Ammon's horn (tissue), 1 donor: ENCODE measurements around the gene ZNF143.
A peak's percentile ranks its signal among the peaks of the same experiment; 100 is the strongest.
"Not testable (repeated sequence)": the region's sequence is repeated elsewhere in the genome, so short reads cannot be mapped to it uniquely, and the experiment has no call there.

ENCODE experiments used
- DNase-seq: peaks from one replicate; pipeline ENCODE4 v3.0.0-alpha.2; 2016; ENCODE audit warnings: low spot score

Gene ZNF143

DNA sequence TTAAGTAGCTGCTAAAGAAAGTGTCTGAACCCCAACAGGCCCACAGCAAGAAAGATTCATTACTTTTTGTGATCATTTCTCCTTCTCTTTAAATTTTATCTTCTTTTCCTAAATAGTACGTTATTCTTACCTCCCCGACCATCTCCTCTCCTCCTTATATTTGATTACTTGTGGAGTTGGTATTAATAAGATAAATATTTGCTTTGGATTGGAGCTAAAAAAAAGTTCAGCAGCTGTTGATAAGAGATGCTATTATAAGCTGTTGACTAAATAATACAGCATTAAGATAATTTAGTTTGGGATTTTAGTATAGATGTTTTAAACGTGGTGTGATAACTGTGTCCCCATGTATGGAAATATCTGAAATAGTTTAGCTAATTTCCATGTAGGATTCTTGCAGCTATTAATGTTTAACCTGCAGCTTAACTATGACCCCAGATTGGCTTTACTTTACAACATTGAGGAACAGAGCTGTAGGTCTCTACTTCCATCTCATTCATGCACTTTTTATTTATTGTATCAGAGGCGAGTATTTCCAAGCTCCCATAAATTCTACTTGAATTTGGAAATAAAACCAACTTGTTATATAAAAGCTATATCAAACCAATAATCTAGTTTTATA is 37.8 kb downstream of the ZNF143 start:
- no peak for DNase-seq

DNA sequence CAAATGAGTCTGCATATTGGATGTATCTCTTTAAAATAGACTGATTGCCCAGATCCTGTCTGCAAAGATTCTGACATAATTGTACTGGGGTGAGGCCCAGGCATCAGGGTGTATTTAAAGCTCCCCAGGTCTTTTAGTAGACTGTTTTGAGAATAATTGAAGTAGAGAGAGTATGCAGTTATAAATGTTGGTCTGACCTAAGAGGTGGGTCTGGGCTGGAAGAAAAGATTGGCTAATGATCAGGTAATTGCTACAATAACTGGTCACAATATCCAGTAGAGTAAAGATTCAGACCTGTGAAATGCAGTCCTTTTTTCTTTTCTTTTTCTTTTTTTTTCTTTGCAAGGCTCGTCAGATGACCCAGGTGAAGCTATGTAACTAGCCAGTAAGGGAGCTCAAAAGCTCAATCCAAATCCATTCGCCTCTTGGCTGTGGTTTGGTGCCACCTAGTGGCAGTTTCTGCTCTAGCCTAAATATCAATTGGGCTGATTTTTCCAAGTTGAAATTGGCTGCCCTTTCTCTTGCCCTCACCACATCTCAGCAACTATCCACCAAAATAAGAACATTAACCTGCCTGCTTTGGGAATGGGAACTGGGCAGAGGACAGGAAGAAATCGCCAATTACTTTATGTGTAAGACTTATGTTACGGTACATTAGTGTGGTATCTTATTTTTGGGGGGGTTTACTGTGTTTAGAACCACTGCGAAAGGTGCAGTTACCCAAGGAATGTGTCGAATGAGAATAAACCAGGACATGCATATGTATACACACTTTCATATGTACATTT is 45.9 kb downstream of the ZNF143 start:
- DNase-seq: peak; percentile 82

DNA sequence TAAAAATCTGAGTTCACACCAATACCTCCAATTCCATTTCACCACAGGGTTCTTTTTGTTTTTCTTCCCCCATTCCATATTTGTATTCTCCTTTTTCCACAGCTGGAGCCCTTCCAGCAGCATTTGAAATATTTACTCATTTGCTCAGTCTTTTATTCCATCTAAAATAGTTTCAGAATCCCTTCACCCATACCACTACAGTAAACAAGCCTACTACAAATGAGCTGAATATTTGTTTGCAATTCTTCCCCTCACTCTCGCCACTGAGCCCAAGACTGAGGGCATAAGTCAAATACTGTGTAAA is 46.4 kb downstream of the ZNF143 start:
- DNase-seq: no peak

DNA sequence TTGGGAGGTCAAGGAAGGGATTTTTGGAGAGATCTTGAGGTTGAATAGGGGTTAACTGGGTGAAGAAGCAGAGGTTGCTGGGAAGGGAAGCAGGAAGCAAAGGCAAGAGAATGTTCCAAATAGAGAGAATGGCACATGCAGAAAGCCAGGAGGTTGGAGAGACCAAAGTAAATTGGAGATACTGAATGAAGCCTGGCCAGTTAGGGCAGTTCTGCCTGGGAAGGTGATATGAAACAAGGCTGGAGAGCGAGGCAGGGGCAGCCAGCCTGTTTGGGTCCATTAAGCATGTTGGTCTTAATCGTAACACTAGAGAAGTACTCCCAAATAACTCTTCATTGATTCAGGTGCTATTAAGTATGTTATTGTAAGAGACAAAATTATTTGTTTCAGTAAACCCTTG is 48.2 kb downstream of the ZNF143 start:
- no peak for DNase-seq

DNA sequence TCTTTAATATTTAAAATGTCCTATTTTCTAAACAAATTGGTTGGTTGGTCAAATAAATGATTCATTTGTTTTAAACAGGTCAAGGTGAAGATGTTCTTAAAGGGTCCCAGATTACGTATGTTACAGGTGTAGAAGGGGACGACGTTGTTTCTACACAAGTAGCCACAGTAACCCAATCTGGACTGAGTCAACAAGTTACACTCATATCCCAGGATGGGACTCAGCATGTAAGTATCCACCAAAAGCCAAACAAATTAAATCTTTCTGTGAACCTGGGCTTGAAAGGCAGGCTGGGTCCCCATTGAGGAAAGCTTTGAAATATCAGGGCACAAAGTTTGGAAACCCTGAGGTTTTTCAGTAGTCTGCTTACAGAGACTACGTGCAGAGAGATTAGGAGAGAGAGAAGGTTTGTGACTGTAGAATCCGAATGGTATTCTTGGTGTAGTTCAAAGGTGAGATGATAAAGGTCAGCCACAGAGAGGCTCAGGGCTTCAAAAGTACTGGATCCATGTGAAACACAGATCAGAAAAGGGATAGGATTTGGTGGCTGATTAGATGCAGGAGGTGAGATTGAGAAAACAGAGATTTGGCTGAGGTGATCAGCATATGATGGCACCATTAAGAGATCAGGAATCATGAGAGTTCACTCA is 51.7 kb downstream of the ZNF143 start:
- DNase-seq: no peak

DNA sequence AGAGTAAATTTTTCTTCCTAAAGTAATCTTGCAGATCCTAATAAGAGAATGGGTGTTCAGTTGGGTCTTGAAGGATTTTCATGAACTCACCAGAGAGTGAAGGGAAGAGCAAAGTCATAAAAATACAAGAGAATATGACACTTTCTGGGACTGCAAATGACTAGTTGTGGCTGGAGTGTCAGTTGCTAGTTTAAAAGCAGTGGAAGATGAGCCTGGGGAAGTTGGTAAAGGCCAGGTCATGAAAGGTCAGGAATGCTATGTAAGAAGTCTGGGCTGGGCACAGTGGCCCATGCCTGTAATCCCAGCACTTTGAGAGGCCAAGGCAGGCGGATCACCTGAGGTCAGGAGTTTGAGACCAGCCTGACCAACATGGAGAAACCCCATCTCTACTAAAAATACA is 53.8 kb downstream of the ZNF143 start:
- not testable (repeated sequence) for DNase-seq

DNA sequence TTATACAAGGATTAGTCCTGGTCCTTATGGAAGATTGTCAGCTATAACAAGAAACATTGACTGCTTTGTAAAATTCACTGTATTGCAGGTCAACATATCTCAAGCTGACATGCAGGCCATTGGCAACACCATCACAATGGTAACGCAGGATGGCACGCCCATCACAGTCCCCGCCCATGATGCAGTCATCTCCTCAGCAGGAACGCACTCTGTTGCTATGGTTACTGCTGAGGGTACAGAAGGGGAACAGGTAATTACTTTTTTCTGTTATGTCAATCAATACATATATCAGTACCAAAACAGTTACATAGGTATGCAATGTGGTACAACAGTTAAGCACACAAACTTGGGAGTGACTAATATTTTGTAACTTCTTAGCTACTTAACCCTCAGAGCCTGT is 55.3 kb downstream of the ZNF143 start:
- DNase-seq: no peak

DNA sequence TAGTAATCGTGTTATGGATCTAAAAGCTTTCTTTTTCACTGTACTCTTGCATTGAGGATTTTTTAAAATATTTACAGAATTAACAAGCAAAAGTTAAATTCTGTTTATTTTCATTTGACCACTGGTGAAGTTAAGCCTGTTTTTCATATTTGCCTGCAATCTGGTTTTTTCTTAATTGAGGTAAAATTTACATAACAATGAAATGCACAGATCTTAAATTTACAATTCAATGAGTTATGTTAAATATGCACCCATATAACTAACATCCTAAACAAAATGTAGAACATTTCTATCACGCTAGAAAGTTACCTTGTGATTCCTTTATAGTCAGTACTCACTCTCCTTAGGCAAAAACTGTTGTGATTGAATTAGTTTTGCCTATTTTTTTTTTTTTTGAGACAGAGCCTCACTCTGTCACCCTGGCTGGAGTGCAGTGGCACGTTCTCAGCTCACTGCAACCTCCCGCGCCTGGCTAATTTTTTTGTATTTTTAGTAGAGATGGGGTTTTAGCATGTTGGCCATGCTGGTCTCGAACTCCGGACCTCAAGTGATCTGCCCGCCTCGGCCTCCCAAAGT is 58.1 kb downstream of the ZNF143 start:
- DNase-seq: no peak

DNA sequence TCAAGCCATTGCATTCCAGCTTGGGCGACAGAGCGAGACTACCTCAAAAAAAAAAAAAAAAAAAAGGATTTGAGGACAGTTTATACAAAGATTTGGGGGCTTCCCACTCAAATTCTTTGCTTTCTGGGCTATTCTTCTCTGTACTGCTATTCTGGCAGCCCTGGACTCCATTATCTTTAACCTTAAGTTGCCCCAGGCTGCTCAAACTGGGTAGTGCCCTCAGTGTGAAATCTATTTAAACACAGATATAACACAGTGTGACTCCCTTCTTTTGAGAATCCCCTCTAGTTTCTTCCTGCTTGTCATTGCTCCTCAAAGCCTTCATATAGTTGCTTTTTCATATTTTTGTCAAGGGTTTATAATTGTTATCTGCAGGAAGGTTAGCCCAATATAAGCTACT is 63.2 kb downstream of the ZNF143 start:
- no peak for DNase-seq

DNA sequence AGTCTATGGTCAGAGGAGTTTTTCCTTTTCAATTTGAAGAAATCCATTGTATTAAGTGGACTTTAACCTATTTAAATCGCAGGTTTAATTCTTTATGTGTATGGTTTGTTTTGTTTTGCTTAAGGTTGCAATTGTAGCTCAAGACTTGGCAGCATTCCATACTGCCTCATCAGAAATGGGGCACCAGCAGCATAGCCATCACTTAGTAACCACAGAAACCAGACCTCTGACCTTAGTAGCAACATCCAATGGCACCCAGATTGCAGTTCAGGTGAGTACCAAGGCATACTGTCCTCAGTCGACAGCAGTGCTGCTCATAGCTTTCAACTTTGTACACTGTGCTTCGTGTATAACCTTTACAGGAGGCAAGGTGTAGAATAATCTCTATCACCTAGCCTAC is 64.3 kb downstream of the ZNF143 start:
- DNase-seq: no peak

DNA sequence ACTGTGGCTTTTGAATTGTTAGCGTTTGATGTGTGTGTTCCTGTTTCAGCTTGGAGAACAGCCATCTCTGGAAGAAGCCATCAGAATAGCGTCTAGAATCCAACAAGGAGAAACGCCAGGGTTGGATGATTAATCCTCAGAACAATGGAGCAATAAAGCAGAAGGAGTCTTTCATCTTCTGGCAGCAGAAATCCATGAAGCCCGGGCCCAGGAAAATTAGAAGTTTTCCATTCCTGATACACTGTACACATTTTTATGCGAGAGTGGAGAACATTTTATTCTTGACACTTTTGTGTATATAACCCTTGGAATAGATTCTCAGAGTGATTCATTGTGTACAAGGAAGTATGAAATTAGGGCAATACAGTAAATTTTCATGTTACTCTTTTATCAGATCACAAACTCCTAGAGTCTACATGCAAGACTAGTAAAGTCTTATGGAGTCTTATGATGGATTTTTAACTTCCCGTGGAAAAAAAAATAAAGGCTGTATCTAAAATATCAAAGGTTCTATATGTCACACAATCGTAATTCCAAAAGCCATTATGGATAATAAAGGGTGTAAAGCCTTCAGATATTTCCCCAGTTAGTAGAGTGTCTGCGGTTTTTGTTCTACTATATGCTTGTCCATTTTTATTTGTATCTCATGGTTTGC is 66.8 kb downstream of the ZNF143 start:
- peak; percentile 27 for DNase-seq

DNA sequence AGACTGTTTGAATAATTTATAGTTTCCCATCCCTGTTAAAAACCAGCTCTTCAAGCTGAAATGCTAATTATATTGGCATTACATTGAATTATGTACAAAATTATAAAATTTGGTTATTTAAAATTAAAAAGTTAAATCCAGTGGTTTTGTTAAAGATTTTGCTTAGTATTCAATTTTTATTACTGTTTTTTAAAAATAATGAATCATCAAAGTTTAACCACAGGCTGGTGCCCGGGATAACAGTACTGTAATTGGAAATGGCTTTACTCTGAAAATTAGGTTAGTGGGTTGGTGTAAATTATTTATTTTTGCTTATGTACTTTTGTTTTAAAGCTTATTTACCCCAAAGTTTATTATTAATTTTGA is 67.3 kb downstream of the ZNF143 start:
- no peak for DNase-seq

DNA sequence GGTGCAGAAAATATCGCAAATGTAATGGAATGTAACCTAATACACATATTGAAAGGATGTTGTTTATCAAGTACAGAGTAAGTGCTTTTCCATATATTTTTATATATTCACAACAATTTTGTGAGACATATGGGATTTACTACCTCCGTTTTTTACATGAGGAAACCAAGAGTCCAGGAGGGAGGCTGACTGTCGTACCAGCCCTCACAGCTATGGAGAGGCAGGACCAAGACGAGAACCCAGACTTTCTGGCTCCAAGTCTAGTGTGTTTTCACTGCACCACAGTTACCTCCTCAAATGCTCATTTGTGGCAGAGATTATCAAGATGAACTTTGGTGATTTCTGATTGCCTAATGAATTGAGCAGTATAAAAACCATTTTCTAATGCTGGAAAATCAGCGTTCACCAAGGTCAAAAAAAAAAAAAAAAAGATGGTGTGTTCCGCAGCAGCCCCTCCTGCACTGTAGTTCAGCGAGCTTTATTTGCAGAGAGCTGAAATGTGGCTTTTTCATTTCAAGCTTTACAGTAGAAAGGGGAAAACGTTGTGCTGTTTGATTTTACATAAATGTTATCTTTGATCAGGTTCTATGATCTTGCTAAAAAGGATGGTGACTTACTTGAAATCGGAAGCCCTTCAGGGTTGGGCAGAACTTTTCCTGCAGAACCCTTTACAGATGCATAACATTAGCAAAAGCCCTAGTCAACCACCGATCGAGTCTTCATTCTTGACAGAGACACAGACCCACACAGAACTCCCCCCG is 67.9 kb downstream of the ZNF143 start:
- no peak for DNase-seq

DNA sequence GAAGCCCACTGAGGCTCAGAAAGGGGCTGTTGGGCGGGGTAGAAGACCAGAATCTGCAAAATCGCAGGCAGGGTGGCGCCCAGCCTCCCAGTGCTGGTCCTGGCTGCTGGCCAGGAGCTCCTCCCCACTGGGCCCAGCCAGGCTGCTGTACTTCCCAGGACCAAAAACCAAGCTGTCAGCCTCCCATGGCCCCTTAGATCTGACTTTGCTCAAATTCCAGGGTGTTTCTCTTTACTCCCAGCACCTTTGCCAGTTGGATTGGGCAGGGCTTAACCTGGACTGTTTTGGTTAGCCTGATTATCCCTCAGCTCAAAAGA is 68.5 kb downstream of the ZNF143 start:
- DNase-seq: no peak

DNA sequence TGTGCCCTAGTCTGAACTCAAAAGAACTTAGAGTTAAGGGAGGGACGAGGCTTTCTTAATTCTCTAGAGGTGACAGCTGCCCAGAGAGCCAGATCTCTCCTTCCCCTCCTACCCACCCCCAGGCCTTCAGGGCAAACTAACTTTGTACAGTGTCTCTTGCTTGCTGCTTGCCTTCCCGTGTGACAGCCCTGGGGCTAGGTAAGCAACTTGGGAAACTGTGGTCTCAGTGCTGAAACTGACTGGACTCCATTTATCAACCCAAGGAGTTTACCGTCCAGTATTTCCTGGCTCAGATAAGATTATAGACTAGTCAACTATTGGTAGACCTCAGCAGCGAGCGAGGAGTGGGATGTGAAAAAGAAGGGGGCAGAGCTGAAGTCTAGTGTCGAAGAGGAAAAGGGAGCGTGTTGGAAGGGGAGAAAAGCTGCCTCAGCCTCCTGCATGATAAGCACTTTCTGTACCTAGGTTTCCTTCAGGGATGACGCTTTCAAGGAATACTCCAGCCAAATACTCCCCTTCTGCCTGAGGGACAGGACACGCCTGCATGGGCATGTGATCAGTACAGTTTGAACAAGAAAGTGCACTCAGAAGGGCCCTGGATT is 69.3 kb downstream of the ZNF143 start:
- DNase-seq: no peak

DNA sequence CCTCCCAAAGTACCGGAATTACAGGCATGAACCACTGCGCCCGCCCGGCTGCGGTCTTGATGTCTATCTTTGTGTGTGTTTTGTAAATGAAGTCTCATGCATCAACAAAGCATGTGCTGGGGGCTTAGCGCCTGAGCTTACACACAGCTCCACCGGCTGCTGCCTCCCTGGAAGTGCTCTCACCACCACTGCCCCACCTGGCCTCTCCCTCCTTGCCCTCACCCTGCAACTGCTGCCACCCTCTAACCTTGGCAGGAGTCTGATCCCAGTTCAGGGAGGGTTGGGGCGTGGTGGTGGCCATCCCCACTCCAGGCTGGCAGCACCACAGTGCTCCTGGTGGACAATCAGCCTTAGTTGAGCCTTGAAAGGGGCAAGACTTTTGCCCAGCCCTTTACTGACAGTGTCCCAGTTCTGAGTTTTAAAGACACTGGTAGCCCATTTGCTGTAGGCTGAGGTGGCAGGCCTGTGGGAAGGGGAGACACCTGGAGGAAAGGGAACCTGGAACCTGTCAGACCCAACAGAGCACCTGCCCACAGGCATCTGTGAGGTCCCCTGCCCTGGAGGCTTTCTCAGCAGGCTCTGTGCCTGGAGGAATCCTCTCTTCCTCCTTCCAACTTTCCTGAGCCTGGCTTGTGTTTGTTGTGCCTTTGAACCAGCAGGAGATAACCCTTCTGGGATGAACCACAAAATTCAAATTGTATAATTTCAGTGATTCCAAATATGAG is 70.3 kb downstream of the ZNF143 start:
- DNase-seq: no peak

DNA sequence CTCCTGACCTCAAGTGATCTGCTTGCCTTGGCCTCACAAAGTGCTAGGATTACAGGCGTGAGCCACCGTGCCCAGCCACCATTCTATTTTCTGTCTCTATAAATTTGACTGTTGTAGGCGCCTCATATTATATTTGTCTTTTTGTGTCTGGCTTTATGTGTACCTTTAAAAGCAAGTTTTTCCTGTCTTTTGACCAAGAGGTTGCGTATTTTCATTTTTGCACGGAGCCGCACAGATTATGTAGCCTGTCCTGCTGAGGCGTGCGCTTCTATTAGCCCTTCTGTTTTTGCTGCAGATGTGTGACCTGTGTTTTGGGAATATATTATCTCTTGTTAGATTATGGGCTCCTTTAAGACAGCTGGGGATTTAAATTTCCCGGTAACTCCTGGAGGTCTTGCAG is 72.2 kb downstream of the ZNF143 start:
- DNase-seq: no peak

DNA sequence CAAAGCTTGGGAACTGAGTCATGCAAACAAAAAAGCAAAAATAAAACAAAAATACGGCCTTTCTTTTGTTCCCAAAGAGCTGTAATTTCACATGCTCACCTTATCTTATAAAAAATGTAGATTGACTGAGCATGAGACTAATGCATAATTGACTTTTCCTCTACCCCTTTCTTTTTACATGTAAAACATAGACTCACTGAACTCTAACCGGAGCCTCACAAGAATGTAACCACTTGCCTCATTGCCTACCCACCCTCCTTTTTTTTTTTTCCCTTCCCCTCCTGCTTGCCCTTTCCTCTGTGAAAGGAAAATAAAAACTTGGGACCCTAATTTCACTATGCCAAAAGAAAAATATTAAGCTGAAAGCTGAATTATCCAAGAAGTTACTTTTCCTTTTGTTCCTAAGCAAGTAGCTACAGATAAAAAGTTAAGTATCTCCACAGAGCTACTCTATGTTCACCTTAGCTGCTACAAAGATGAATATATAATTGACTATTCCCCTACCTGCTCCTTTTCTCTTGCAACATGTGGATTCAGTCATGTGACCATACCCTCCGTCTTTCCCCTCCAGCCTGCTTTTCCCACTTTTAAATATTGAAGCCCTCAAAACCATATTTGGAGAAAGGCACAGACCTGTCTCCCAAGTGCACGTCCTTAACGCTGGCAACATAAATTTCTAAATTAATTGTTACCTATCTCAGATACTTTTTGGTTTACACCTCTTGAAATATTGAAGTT is 73.1 kb downstream of the ZNF143 start:
- no peak for DNase-seq

DNA sequence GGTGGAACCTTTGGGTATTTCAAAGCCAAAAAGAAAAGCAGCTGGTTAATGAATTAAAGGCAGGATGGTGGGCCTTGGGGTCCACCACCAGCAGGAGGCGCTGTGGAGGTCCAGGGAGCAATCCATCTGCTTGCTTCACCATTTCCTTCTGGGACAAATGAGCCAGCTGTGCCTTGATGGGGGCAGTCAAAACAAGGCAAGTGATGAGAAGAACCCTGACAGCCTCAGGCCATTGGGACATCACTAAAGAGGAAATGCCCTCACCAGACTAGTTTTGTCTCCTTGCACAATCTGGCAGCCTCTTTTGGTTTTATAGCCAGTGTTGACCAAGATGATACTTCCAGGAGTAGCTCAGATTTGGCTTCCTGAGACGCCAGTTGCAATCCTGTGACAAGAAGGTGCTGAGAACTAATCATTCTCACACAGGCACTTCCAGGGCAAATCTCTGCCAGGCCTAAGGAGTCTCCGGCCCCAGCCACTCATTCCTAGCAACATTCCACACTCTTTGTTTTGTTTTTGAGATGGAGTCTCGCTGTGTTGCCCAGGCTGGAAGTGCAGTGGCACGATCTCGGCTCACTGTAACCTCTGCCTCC is 74.5 kb downstream of the ZNF143 start:
- peak; percentile 56 for DNase-seq

DNA sequence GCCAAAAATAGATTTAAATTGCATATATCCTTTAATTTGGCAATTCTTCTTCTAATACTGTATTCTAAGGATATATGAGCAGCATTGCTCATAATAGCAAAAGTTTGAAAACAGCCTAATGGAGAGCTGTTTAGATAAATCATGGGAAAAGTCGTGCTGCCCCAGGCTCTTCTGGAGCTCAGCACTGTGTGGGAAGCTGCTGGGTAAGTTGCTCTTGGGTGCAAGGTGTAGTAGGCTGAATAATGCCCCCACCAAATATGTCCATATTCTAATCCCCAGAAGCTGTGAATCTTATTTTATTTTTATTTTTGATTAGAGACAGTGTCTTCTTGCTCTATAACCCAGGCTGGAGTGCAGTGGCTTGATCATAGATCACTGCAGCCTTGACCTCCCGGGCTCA is 77.7 kb downstream of the ZNF143 start:
- DNase-seq: no peak
